GM12801 (cell line): Measurements from ENCODE around the gene CCDC39.

Experiments used
- CTCF ChIP-seq: IDR thresholded peaks from one replicate; pipeline ENCODE4 v1.5.1; 2011; ENCODE audit warnings: control low read depth; ENCODE audit not compliant: insufficient read length; ENCODE audit errors: extremely low read depth

Gene CCDC39

GRCh38 chr3:180624714-180625113 lies 54.6 kb downstream of the CCDC39 start:
- TF ChIP-seq CTCF, result no peak

GRCh38 chr3:180619723-180620122 lies 59.6 kb downstream of the CCDC39 start:
- no peak for TF ChIP-seq CTCF

GRCh38 chr3:180617049-180617448 lies 62.2 kb downstream of the CCDC39 start:
- no peak for TF ChIP-seq CTCF

- TF ChIP-seq CTCF, result no peak
Measured at GRCh38 chr3:180615954-180616353, 63.3 kb downstream of the CCDC39 start.

- no peak for TF ChIP-seq CTCF
Measured at GRCh38 chr3:180612364-180612763, 66.9 kb downstream of the CCDC39 start.

GRCh38 chr3:180611006-180611405 lies 68.3 kb downstream of the CCDC39 start:
- TF ChIP-seq CTCF, result no peak

GRCh38 chr3:180601688-180602666 lies 77.3 kb downstream of the CCDC39 start, which contains the start of gene TTC14:
TTC14 (plus strand) TSS chr3:180602163; CDS start chr3:180602262, 99 bp downstream.
- TF ChIP-seq CTCF, result no peak
